Measurements from ENCODE around the gene CHAT.

Gene CHAT

GRCh38 chr10:49608166-49609005 lies 5.5 kb upstream of the CHAT start:
- no peak overlapping the region for H3K4ac ChIP-seq (ENCODE audit: low read length)
- no peak overlapping the region for H3K23ac ChIP-seq (ENCODE audit: low read depth, low read length, poor library complexity)
- H2BK120ac ChIP-seq (ENCODE audit: low read depth, low read length): no peak overlapping the region
- peaks cover 4 to 19% of the 10 kb centered on the region in 2 donors for H3K4me1 ChIP-seq (ENCODE audit: control insufficient read depth in 2 of 2, insufficient read depth in 1 of 2, low read depth in 1 of 2, low read length in 2 of 2)
- no peak overlapping the region for H2BK5ac ChIP-seq (ENCODE audit: low read length)
- peaks cover 6 to 7% of the 10 kb centered on the region in 2 donors for H3K9me3 ChIP-seq (replicated peaks in 1 of 2; ENCODE audit: control insufficient read depth in 2 of 2, insufficient read depth in 1 of 2, low read depth in 1 of 2, low read length in 2 of 2)
- H4K91ac ChIP-seq (ENCODE audit: low read depth, low read length, poor library complexity): no peak overlapping the region
- H3K14ac ChIP-seq (ENCODE audit: low read length): no peak overlapping the region
- no peak overlapping the region for H2BK15ac ChIP-seq (ENCODE audit: low read length)
- WGBS, 2 donors (ENCODE audit: extremely low coverage in 2 of 2, insufficient read length in 2 of 2, insufficient replicate concordance in 1 of 2): no CpG with 5 or more reads among the region's 14 CpGs
- no peak overlapping the region for H3K4me3 ChIP-seq (ENCODE audit: low read length in 2 of 2)
- no peak overlapping the region for H4K8ac ChIP-seq (ENCODE audit: low read depth, low read length)
- no peak overlapping the region for H2BK12ac ChIP-seq (ENCODE audit: low read length)
- H3K27me3 ChIP-seq (ENCODE audit: control insufficient read depth in 3 of 3, insufficient read depth in 3 of 3, low read depth in 1 of 3, low read length in 3 of 3): peaks cover 37 to 75% (median 67%) of the 10 kb centered on the region in 3 experiments
- H3K9ac ChIP-seq (ENCODE audit: low read depth, low read length, poor library complexity): no peak overlapping the region
- no peaks in the 10 kb centered on the region for H3K36me3 ChIP-seq (replicated peaks in 1 of 2; ENCODE audit: control insufficient read depth in 2 of 2, insufficient read depth in 2 of 2, low read length in 2 of 2)
- peak overlapping the region; percentile 80 for H3K4me2 ChIP-seq (ENCODE audit: insufficient read depth, low read length, poor library complexity, severe bottlenecking)
- peaks cover 6% of the 10 kb centered on the region for H3K79me1 ChIP-seq (ENCODE audit: low read depth, low read length)
- no peak overlapping the region for H2AK5ac ChIP-seq (ENCODE audit: low read depth, low read length)
- H2AFZ ChIP-seq (ENCODE audit: low read length): peak overlapping the region; percentile 90
- H3K18ac ChIP-seq (ENCODE audit: low read length): no peak overlapping the region
- no peak overlapping the region for H3K27ac ChIP-seq (replicated peaks; ENCODE audit: low read length)
- no peak for DNase-seq (ENCODE audit: low spot score)

- DNase-seq (ENCODE audit: low spot score): no peak
- no peak overlapping the region for H4K91ac ChIP-seq (ENCODE audit: low read depth, low read length, poor library complexity)
- peaks cover 6% of the 10 kb centered on the region for H3K79me1 ChIP-seq (ENCODE audit: low read depth, low read length)
- no peak overlapping the region for H3K27ac ChIP-seq (replicated peaks; ENCODE audit: low read length)
- H4K8ac ChIP-seq (ENCODE audit: low read depth, low read length): no peak overlapping the region
- H2AK5ac ChIP-seq (ENCODE audit: low read depth, low read length): no peak overlapping the region
- H3K4ac ChIP-seq (ENCODE audit: low read length): no peak overlapping the region
- WGBS, 2 donors (ENCODE audit: extremely low coverage in 2 of 2, insufficient read length in 2 of 2, insufficient replicate concordance in 1 of 2): no CpG with 5 or more reads among the region's 19 CpGs
- H3K4me1 ChIP-seq (ENCODE audit: control insufficient read depth in 2 of 2, insufficient read depth in 1 of 2, low read depth in 1 of 2, low read length in 2 of 2): peaks cover 4 to 22% of the 10 kb centered on the region in 2 donors
- H2BK120ac ChIP-seq (ENCODE audit: low read depth, low read length): no peak overlapping the region
- H3K14ac ChIP-seq (ENCODE audit: low read length): no peak overlapping the region
- H2AFZ ChIP-seq (ENCODE audit: low read length): peak overlapping the region; percentile 90
- no peak overlapping the region for H3K23ac ChIP-seq (ENCODE audit: low read depth, low read length, poor library complexity)
- H3K4me3 ChIP-seq (ENCODE audit: low read length in 2 of 2): no peak overlapping the region
- no peak overlapping the region for H3K9ac ChIP-seq (ENCODE audit: low read depth, low read length, poor library complexity)
- no peak overlapping the region for H2BK15ac ChIP-seq (ENCODE audit: low read length)
- H3K27me3 ChIP-seq (ENCODE audit: control insufficient read depth in 3 of 3, insufficient read depth in 3 of 3, low read depth in 1 of 3, low read length in 3 of 3): peaks cover 42 to 81% (median 72%) of the 10 kb centered on the region in 3 experiments
- H3K9me3 ChIP-seq (replicated peaks in 1 of 2; ENCODE audit: control insufficient read depth in 2 of 2, insufficient read depth in 1 of 2, low read depth in 1 of 2, low read length in 2 of 2): peaks cover 6 to 7% of the 10 kb centered on the region in 2 donors
- no peak overlapping the region for H2BK12ac ChIP-seq (ENCODE audit: low read length)
- H3K4me2 ChIP-seq (ENCODE audit: insufficient read depth, low read length, poor library complexity, severe bottlenecking): peak overlapping the region; percentile 80
- H3K36me3 ChIP-seq (replicated peaks in 1 of 2; ENCODE audit: control insufficient read depth in 2 of 2, insufficient read depth in 2 of 2, low read length in 2 of 2): no peaks in the 10 kb centered on the region
- no peak overlapping the region for H3K18ac ChIP-seq (ENCODE audit: low read length)
- no peak overlapping the region for H2BK5ac ChIP-seq (ENCODE audit: low read length)
Measured at GRCh38 chr10:49609006-49609282, 4.9 kb upstream of the CHAT start.

DNA sequence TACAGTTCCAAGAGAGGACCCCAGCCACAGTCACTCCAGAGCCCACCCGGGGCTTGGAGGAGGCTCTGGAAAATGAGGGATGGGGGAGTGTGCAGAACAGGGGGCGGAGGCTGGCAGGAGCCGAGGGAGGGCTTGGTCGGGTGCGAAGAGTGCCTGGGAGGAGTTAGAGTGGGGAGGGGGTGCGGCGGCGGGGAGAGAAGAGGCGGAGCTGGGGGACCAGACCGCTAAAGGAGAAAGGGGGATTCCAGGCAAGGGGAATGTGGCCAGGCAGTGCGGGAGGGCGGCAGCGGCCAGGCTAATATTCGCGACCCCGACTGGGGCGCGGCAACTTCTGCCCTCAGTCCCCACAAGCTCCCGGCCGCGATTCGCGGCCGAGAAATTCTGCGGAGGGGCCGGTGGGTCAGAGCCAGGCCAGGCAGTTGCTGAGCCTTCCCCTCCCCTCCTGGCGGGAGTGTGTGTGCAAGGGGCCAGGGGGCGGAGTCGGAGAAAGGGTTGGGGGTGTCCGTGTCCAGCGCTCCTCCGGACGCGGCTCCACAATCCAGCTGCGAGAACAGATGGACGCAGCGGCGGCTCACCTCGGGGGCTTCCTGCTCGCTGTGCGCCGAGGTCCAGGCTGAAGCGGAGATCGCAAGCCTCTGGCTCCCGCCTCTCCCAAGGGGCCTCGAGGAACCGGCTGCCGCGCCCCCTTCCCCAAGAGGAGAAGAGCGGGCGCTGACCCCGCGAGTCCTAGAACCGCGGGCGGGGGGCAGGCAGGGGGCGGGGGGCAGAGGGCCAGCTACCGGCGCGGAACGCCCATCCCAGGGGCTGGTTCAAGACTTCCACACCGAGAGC lies 4.3 kb upstream of the CHAT start:
- no peak overlapping the region for H2BK120ac ChIP-seq (ENCODE audit: low read depth, low read length)
- H3K9me3 ChIP-seq (replicated peaks in 1 of 2; ENCODE audit: control insufficient read depth in 2 of 2, insufficient read depth in 1 of 2, low read depth in 1 of 2, low read length in 2 of 2): peaks cover 6 to 7% of the 10 kb centered on the region in 2 donors
- peaks cover 4 to 23% of the 10 kb centered on the region in 2 donors for H3K4me1 ChIP-seq (ENCODE audit: control insufficient read depth in 2 of 2, insufficient read depth in 1 of 2, low read depth in 1 of 2, low read length in 2 of 2)
- no peak overlapping the region for H3K27ac ChIP-seq (replicated peaks; ENCODE audit: low read length)
- no peaks in the 10 kb centered on the region for H3K36me3 ChIP-seq (replicated peaks in 1 of 2; ENCODE audit: control insufficient read depth in 2 of 2, insufficient read depth in 2 of 2, low read length in 2 of 2)
- H2BK5ac ChIP-seq (ENCODE audit: low read length): no peak overlapping the region
- H4K91ac ChIP-seq (ENCODE audit: low read depth, low read length, poor library complexity): no peak overlapping the region
- H2AK5ac ChIP-seq (ENCODE audit: low read depth, low read length): no peak overlapping the region
- H3K14ac ChIP-seq (ENCODE audit: low read length): no peak overlapping the region
- peaks cover 6% of the 10 kb centered on the region for H3K79me1 ChIP-seq (ENCODE audit: low read depth, low read length)
- H3K18ac ChIP-seq (ENCODE audit: low read length): peak overlapping the region; percentile 57
- peak overlapping the region; percentile 80 for H3K23ac ChIP-seq (ENCODE audit: low read depth, low read length, poor library complexity)
- peak overlapping the region; percentile 80 for H3K4me2 ChIP-seq (ENCODE audit: insufficient read depth, low read length, poor library complexity, severe bottlenecking)
- H3K4ac ChIP-seq (ENCODE audit: low read length): no peak overlapping the region
- H2BK12ac ChIP-seq (ENCODE audit: low read length): no peak overlapping the region
- H4K8ac ChIP-seq (ENCODE audit: low read depth, low read length): no peak overlapping the region
- H3K9ac ChIP-seq (ENCODE audit: low read depth, low read length, poor library complexity): peak overlapping the region; percentile 4
- no CpG with 5 or more reads among the region's 62 CpGs for WGBS, 2 donors (ENCODE audit: extremely low coverage in 2 of 2, insufficient read length in 2 of 2, insufficient replicate concordance in 1 of 2)
- peaks cover 44 to 87% (median 77%) of the 10 kb centered on the region in 3 experiments for H3K27me3 ChIP-seq (ENCODE audit: control insufficient read depth in 3 of 3, insufficient read depth in 3 of 3, low read depth in 1 of 3, low read length in 3 of 3)
- no peak overlapping the region for H2BK15ac ChIP-seq (ENCODE audit: low read length)
- peak overlapping the region; percentile 90 for H2AFZ ChIP-seq (ENCODE audit: low read length)
- H3K4me3 ChIP-seq (ENCODE audit: low read length in 2 of 2): peak overlapping the region; percentile 33 to 71
- DNase-seq (ENCODE audit: low spot score): no peak

- Histone ChIP-seq H3K4me3 (ENCODE audit: low read length in 2 of 2) (peak within 1 kb of the TSS; percentile 33 to 71), H3K4me1 (ENCODE audit: control insufficient read depth in 2 of 2, insufficient read depth in 1 of 2, low read depth in 1 of 2, low read length in 2 of 2) (peaks cover 4 to 25% of the 10 kb centered on the region in 2 donors), H2BK5ac (ENCODE audit: low read length) (peak within 1 kb of the TSS; percentile 71), H3K4me2 (ENCODE audit: insufficient read depth, low read length, poor library complexity, severe bottlenecking) (peak within 1 kb of the TSS; percentile 80), H2BK12ac (ENCODE audit: low read length) (peak within 1 kb of the TSS; percentile 63), H3K14ac (ENCODE audit: low read length) (peak within 1 kb of the TSS; percentile 47), H4K91ac (ENCODE audit: low read depth, low read length, poor library complexity) (no peak within 1 kb of the TSS), H3K23ac (ENCODE audit: low read depth, low read length, poor library complexity) (peak within 1 kb of the TSS; percentile 92), H2AK5ac (ENCODE audit: low read depth, low read length) (peak within 1 kb of the TSS; percentile 31), H3K36me3 (replicated peaks in 1 of 2; ENCODE audit: control insufficient read depth in 2 of 2, insufficient read depth in 2 of 2, low read length in 2 of 2) (no peaks in the 10 kb centered on the region), H2AFZ (ENCODE audit: low read length) (peak within 1 kb of the TSS; percentile 90), H3K27me3 (ENCODE audit: control insufficient read depth in 3 of 3, insufficient read depth in 3 of 3, low read depth in 1 of 3, low read length in 3 of 3) (peaks cover 47 to 92% (median 83%) of the 10 kb centered on the region in 3 experiments), H3K18ac (ENCODE audit: low read length) (peak within 1 kb of the TSS; percentile 91), H3K27ac (replicated peaks; ENCODE audit: low read length) (no peak within 1 kb of the TSS), H3K4ac (ENCODE audit: low read length) (no peak within 1 kb of the TSS), H2BK120ac (ENCODE audit: low read depth, low read length) (no peak within 1 kb of the TSS), H3K9ac (ENCODE audit: low read depth, low read length, poor library complexity) (peak within 1 kb of the TSS; percentile 80), H2BK15ac (ENCODE audit: low read length) (no peak within 1 kb of the TSS), H3K9me3 (replicated peaks in 1 of 2; ENCODE audit: control insufficient read depth in 2 of 2, insufficient read depth in 1 of 2, low read depth in 1 of 2, low read length in 2 of 2) (peaks cover 6 to 7% of the 10 kb centered on the region in 2 donors), H4K8ac (ENCODE audit: low read depth, low read length) (no peak within 1 kb of the TSS), H3K79me1 (ENCODE audit: low read depth, low read length) (peaks cover 6% of the 10 kb centered on the region)
- no peak for DNase-seq (ENCODE audit: low spot score)
- WGBS, 2 donors (ENCODE audit: extremely low coverage in 2 of 2, insufficient read length in 2 of 2, insufficient replicate concordance in 1 of 2): no CpG with 5 or more reads among the region's 43 CpGs
Measured at GRCh38 chr10:49610114-49610457, 3.8 kb upstream of the CHAT start, which contains the start of gene SLC18A3. Gene SLC18A3 (plus strand): TSS chr10:49610310. CDS start chr10:49610741, 431 bp downstream.
